CD4-positive, alpha-beta T cell (primary cell): ENCODE results near the gene FBXO28. TPM values are rescaled to one million over a fixed set of nuclear protein-coding genes. Genes with fewer than 3 reads are reported as not detected.
A peak's percentile ranks its signal among the peaks of the same experiment; 100 is the strongest.

Experiments used
- ATAC-seq: fragments of 200-7000 bp; cut with Tn5 transposase; one replicate; pipeline ENCODE4 v1.10.0; 2022; ENCODE audit warnings: mild to moderate bottlenecking; ENCODE audit not compliant: poor library complexity
- CTCF ChIA-PET: fragments of 350-600 bp; sonication (Branson Sonifier 250); formaldehyde crosslinking; loops from one replicate; lab custom pipeline; 2021; ENCODE audit warnings: antibody characterized with exemption, inconsistent platforms; lab: Charles Lee
- POLR2A ChIA-PET: fragments of 350-600 bp; sonication (Branson Sonifier 250); formaldehyde crosslinking; loops from one replicate; lab custom pipeline; 2021; ENCODE audit warnings: antibody characterized with exemption, inconsistent platforms; lab: Charles Lee
- DNase-seq, 14 experiments: peaks; one replicate each; pipeline ENCODE4 v3.0.0-alpha.2; 2013 to 2020; ENCODE audit warnings: mixed read lengths in 2 of 14
- H3K27ac ChIP-seq, 2 donors: one replicate each; pipeline versions ENCODE4 v1.5.1 to v1.7.0; 2013; ENCODE audit warnings: low read length in 2 of 2, low read depth in 1 of 2, mild to moderate bottlenecking in 1 of 2
- H3K27me3 ChIP-seq, 2 experiments: 1 replicate in 1 of 2; 2 replicates in 1 of 2; pipeline versions ENCODE4 v1.6.1 to v1.7.0; 2013; ENCODE audit warnings: low read length in 2 of 2, control low read depth in 1 of 2, mild to moderate bottlenecking in 1 of 2, moderate library complexity in 1 of 2; ENCODE audit not compliant: insufficient read depth in 2 of 2, control insufficient read depth in 1 of 2
- H3K36me3 ChIP-seq: one replicate; pipeline ENCODE4 v1.6.1; 2013; ENCODE audit warnings: low read length, control low read depth; ENCODE audit not compliant: insufficient read depth
- H3K4me1 ChIP-seq: one replicate; pipeline ENCODE4 v1.6.1; 2013; ENCODE audit warnings: low read length, control low read depth; ENCODE audit not compliant: insufficient read depth
- H3K4me3 ChIP-seq: one replicate; pipeline ENCODE4 v1.5.1; 2013; ENCODE audit warnings: mild to moderate bottlenecking, low read length, moderate library complexity
- H3K9me3 ChIP-seq, 2 experiments: 1 replicate in 1 of 2; 2 replicates in 1 of 2; pipeline versions ENCODE4 v1.6.1 to v1.7.0; 2013; ENCODE audit warnings: low read length in 2 of 2, mild to moderate bottlenecking in 2 of 2, control low read depth in 1 of 2, moderate library complexity in 1 of 2; ENCODE audit not compliant: control insufficient read depth in 1 of 2, insufficient read depth in 1 of 2
- H3K27ac Mint-ChIP-seq: one replicate; pipeline ENCODE4 v1.8.0; 2020; ENCODE audit warnings: mixed read lengths
- H3K27me3 Mint-ChIP-seq: one replicate; pipeline ENCODE4 v1.8.0; 2021; ENCODE audit warnings: mixed read lengths
- H3K36me3 Mint-ChIP-seq: one replicate; pipeline ENCODE4 v1.8.0; 2021; ENCODE audit warnings: low read depth, mixed read lengths
- H3K4me1 Mint-ChIP-seq: one replicate; pipeline ENCODE4 v1.8.0; 2021; ENCODE audit warnings: low read depth, mixed read lengths
- H3K4me3 Mint-ChIP-seq: one replicate; pipeline ENCODE4 v1.8.0; 2020; ENCODE audit warnings: mild to moderate bottlenecking, mixed read lengths
- H3K9me3 Mint-ChIP-seq: one replicate; pipeline ENCODE4 v1.8.0; 2020; ENCODE audit warnings: mixed read lengths
- intact Hi-C, 2 experiments: fragments of 100-400 bp; cut with DNase I in 1 of 2; cut with micrococcal nuclease in 1 of 2; formaldehyde crosslinking; loops; one replicate each; pipeline versions ENCODE4 v1.15.1 to v1.9.0; 2023 to 2025; cut with DNase I, micrococcal nuclease
- polyA plus RNA-seq, 2 donors: library from polyadenylated mRNA; unstranded; fragments of 120-200 nt; gene quantifications; one replicate each; pipeline ENCODE4 v1.2.1, GENCODE V29; 2013
- total RNA-seq, 174 experiments: library from RNA in 2 of 174; stranded (reverse) in 2 of 174; gene quantifications; one replicate each; pipeline ENCODE4 v1.2.3 and lab custom pipeline; 2021 to 2026
- TF ChIP-seq, protein P1 (sequence below): fragments of 200-600 bp; IDR thresholded peaks from one replicate; pipeline ENCODE4 v1.8.0; 2022; ENCODE audit warnings: antibody characterized with exemption, mild to moderate bottlenecking

Gene FBXO28, protein sequence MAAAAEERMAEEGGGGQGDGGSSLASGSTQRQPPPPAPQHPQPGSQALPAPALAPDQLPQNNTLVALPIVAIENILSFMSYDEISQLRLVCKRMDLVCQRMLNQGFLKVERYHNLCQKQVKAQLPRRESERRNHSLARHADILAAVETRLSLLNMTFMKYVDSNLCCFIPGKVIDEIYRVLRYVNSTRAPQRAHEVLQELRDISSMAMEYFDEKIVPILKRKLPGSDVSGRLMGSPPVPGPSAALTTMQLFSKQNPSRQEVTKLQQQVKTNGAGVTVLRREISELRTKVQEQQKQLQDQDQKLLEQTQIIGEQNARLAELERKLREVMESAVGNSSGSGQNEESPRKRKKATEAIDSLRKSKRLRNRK
- total RNA-seq: 10 to 100 TPM; 32.5 to 37.1 TPM
- 19.5 TPM for polyA plus RNA-seq (2013, experiment 1 of 2)
- polyA plus RNA-seq (2013, experiment 2 of 2): 22.8 TPM
- 40.2 to 100 (median 75.9) reads per million in 172 experiments for total RNA-seq (lab: John Stamatoyannopoulos, UW)

DNA sequence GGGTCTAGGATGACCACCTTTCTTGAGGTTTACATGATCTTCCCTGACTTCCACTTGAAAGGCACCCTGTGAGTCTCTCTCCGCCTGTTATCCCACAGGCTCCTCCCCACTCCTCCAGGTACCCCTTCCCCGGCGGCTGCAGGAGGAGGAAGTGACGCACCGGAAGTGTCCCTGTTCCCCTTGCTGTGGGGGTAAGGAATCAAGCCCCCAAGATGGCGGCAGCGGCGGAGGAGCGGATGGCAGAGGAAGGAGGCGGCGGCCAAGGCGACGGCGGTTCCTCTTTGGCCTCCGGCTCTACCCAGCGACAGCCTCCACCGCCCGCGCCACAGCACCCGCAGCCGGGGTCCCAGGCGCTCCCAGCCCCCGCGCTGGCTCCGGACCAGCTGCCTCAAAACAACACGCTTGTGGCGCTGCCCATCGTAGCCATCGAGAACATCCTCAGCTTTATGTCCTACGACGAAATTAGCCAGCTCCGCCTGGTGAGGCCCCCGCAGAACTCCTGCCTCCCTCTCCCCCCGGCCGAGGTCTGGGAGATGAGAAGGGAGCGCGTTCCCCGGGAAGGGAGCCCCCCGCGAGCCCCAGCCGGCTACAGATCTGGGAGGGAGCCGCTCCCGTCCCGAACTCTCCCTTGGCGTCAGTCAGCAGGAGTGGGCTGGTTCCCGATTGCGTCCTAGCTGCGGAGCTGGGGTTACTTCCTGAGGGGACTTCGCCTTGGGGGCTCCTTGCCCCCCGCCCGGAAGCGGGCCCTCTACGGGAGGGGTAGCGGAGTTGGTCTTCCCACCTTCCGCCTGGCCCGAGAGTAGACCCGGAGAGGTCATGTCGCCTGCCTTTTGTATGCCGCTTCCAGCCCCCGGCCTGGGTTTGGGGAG, at the start of gene FBXO28:
Gene FBXO28, plus strand, starts transcription at position 194 of the 869 bp plus-strand sequence. Its CDS starts 19 bp downstream, at position 213.
- peak; percentile 91 for ATAC-seq
- TF ChIP-seq, protein P1, sequence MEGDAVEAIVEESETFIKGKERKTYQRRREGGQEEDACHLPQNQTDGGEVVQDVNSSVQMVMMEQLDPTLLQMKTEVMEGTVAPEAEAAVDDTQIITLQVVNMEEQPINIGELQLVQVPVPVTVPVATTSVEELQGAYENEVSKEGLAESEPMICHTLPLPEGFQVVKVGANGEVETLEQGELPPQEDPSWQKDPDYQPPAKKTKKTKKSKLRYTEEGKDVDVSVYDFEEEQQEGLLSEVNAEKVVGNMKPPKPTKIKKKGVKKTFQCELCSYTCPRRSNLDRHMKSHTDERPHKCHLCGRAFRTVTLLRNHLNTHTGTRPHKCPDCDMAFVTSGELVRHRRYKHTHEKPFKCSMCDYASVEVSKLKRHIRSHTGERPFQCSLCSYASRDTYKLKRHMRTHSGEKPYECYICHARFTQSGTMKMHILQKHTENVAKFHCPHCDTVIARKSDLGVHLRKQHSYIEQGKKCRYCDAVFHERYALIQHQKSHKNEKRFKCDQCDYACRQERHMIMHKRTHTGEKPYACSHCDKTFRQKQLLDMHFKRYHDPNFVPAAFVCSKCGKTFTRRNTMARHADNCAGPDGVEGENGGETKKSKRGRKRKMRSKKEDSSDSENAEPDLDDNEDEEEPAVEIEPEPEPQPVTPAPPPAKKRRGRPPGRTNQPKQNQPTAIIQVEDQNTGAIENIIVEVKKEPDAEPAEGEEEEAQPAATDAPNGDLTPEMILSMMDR: no peak
- peaks cover 17% of the 10 kb centered on the region for H3K4me1 ChIP-seq
- H3K4me1 Mint-ChIP-seq: peaks cover 42% of the 10 kb centered on the region
- intact Hi-C loops: loop anchor here (1.0 to 5.0 kb wide), 3 partner anchors 69 to 1313 kb away; partner anchors contain the start of genes DEGS1 (in 2 of the 2), LBR (in 1 of the 2) and NVL (in 1 of the 2)
- CTCF ChIA-PET: no interaction called here
- no peaks in the 10 kb centered on the region for H3K9me3 Mint-ChIP-seq
- POLR2A ChIA-PET: interaction anchor here (0.9 to 1.3 kb wide), 5 partner anchors 12 to 321 kb away, joined by 3 to 12 read pairs (median 5); partner anchors contain the start of genes DEGS1, NVL and WDR26
- H3K27me3 ChIP-seq: no peaks in the 10 kb centered on the region
- peaks cover 14% of the 10 kb centered on the region for H3K36me3 Mint-ChIP-seq
- H3K27ac ChIP-seq: peak within 1 kb of the TSS; percentile 91 to 98
- peak; percentile 85 to 96 (median 92) for DNase-seq
- peaks cover 6% of the 10 kb centered on the region for H3K27me3 Mint-ChIP-seq
- H3K36me3 ChIP-seq: peaks cover 8% of the 10 kb centered on the region
- peak within 1 kb of the TSS; percentile 92 for H3K4me3 Mint-ChIP-seq
- peaks cover 0 to 2% of the 10 kb centered on the region in 2 experiments for H3K9me3 ChIP-seq
- peak within 1 kb of the TSS; percentile 84 for H3K27ac Mint-ChIP-seq
- peak within 1 kb of the TSS; percentile 98 for H3K4me3 ChIP-seq

DNA sequence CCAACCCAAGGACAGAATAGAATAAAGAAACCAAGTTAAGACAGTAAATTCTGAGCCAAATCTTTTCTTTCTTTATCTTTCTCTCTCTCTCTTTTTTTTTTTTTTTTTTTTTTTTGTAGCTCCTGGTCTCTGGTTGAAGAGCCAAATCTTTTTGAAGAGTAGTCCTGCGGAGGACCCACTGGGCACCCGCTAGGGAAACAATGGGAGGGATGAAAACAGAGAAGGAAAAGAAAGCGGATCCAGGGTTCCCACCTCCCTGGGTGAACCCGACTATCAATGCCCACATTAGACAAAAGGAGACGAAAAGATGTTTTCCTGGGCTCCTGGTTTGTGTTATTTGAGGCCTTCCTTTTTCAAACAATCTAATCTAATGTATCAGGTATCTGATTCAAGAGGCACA, 49.8 kb upstream of the FBXO28 start:
- peaks cover 7% of the 10 kb centered on the region for H3K27me3 Mint-ChIP-seq
- POLR2A ChIA-PET: no interaction called here

More for the DNA sequence above, 49.8 kb upstream of the FBXO28 start:
- Histone ChIP-seq H3K4me1 (peaks cover 5% of the 10 kb centered on the region), H3K27me3 (no peaks in the 10 kb centered on the region), H3K9me3 (no peaks in the 10 kb centered on the region), H3K4me3 (no peak overlapping the region), H3K36me3 (no peaks in the 10 kb centered on the region), H3K27ac (no peak overlapping the region)
- no peak overlapping the region for H3K27ac Mint-ChIP-seq
- H3K4me3 Mint-ChIP-seq: no peak overlapping the region
- no peaks in the 10 kb centered on the region for H3K9me3 Mint-ChIP-seq
- intact Hi-C loops: no loop called here
- ATAC-seq (no peak), DNase-seq (no peak)
- H3K36me3 Mint-ChIP-seq: no peaks in the 10 kb centered on the region
- CTCF ChIA-PET: interaction anchor here (0.6 kb wide), 1 partner anchor 390 kb away, joined by 4 read pairs; no protein-coding TSS in a partner anchor
- TF ChIP-seq, protein P1: no peak
- H3K4me1 Mint-ChIP-seq: no peaks in the 10 kb centered on the region
